ENCODE data around the gene OR2W1.

Gene OR2W1

DNA sequence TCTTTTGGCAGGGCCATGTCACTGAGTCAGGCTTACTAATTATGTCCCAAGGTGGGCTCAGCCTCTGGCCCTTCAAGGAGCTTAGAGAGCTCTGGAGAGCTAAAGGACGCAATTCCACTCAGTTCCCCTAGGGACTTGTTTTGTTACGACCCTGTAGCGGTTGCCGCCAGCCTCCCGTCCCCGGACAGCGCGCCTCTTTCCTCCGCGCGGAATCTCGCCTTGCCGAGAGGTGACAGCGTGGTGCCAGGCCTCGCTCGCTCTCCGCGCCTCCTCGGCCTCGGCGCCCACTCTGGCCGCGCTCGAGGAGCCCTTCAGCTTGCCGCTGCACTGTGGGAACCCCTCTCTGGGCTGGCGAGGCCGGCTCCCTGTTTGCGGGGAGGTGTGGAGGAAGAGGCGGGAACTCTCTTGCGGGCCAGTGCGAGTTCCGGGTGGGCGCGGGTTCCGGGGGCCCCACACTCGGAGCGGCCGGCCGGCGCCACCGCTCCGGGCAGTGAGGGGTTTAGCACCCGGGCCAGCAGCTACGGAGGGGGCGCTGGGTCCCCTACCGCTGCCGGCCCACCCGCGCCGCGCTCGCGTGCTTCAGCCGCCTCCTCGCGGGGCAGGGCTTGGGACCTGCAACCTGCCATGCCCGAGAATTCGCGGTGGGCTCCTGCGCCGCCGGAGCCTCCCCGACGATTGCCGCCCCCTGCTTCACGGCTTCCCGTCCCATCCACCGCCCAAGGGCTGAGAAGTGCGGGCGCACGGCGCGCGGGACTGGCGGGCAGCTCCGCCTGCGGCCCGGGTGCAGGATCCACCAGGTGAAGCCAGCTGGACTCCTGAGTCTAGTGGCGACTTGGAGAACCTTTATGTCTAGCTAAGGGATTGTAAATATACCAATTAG lies 30.0 kb downstream of the OR2W1 start:
- Mint-ChIP-seq H3K36me3 (no peaks in the 10 kb centered on the region), H3K4me1 (peaks cover 23% of the 10 kb centered on the region)

DNA sequence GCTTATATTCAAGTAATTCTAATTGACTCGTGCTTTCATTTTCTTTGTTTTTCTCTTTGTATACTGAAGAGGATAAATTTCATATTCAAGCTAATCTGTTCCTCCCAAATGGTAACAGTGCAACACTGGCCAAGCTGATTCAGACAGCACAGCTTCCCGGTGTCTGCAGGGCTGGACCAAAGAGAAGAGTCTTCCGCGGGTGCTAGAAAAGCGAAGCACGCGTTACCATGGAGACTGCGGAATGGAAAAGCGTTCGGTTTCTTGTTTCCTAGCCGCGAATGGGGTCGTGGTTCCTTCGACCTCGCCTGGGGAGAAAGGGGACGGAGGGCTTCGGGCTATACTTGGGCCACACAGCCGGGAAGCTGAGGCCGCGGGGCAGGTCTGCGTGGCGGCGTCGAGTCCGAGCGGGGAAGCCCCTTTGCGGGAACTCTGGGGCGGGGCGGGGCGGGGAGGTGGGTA lies 33.7 kb downstream of the OR2W1 start:
- no peaks in the 10 kb centered on the region for H3K36me3 Mint-ChIP-seq
- ATAC-seq, result no peak
- peak overlapping the region; percentile 42 for H3K27ac Mint-ChIP-seq
- no peaks in the 10 kb centered on the region for H3K9me3 Mint-ChIP-seq
- peaks cover 69% of the 10 kb centered on the region for H3K27me3 Mint-ChIP-seq
- peak overlapping the region; percentile 83 for H3K4me3 Mint-ChIP-seq
- H3K4me1 Mint-ChIP-seq, result peaks cover 11% of the 10 kb centered on the region

More for the DNA sequence above, 30.0 kb downstream of the OR2W1 start:
- Mint-ChIP-seq H3K4me3 (no peak overlapping the region), H3K9me3 (no peaks in the 10 kb centered on the region), H3K27me3 (peaks cover 80% of the 10 kb centered on the region), H3K27ac (no peak overlapping the region)
- ATAC-seq, result no peak

DNA sequence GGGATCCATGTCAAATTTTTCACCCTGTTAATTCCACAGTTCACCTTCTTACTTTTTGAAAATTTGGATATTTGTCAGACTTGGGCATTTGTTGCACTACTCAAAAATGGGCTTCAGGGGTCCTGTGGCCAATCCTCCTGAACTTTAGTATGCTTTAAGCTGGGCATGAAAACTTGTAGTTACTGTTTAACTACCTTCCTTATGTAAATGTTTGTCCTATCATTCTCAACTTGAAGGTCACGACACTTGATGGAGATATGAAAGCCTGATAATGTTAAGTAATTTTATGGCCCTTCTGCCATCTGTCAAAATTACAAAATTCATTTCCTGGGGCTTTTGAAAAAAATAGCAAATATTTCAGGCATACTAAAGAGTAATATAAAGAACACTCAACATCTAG lies 35.6 kb downstream of the OR2W1 start:
- H3K36me3 Mint-ChIP-seq, result no peaks in the 10 kb centered on the region
- H3K9me3 Mint-ChIP-seq, result peaks cover 4% of the 10 kb centered on the region
- no peak overlapping the region for H3K27ac Mint-ChIP-seq
- H3K27me3 Mint-ChIP-seq, result peaks cover 77% of the 10 kb centered on the region
- ATAC-seq, result no peak
- H3K4me1 Mint-ChIP-seq, result peaks cover 14% of the 10 kb centered on the region
- no peak overlapping the region for H3K4me3 Mint-ChIP-seq

DNA sequence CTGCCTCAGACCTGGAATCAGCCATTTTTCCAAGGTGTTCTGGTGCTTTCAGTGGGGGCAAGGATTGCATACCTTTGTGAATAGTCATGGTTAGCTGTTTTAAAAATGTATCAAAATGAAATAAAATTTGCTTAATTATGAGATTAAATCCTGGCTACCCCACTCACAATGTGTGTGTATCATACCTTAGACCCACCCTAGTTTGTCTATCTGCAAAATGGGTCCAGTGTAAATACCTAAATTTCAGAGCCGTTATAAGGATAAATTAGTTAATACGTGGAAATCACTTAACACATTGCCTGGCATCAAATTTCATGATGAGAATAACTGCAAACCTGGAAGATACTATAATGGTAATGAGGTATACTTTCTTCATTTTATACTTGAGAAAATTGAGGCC lies 36.9 kb downstream of the OR2W1 start:
- H3K36me3 Mint-ChIP-seq, result no peaks in the 10 kb centered on the region

DNA sequence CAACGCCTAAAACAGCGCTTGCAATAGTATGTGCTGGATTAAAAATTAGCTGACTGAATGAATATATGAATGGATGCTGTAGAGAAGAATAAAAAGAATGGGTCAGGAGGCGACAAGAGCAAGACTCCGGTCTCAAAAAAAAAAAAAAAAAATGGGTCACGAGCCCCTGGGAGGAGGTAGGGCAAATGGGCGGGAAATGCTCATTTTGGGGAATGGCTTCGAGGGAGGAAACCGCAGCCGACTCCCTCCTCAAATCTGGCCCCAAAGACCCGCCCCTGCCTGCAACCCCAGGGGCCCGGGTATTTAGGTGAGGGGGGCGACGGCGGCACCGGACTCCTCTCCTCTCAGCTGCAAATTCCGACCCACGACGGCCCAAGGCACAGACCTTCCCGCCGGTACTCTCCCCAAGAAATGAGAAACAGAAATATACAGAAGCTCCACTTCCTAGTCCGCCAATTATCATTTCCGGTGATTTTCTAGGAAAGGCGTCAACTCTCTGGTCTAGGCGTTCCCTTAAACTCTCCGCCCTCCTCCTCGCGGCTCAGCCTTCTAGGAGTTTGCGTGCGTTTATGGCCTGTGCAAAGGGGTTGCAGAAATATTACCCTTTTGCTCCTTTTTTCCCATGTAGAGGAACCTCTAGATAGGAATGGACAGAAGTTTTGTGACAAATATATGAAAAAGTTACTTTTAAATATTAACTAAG lies 39.6 kb downstream of the OR2W1 start, which contains the start of gene ZNF311:
TSS of gene ZNF311 (minus strand) at position 133 of the 703 bp plus-strand sequence. CDS start 1,361 bp downstream, outside the sequence.
- peak; percentile 56 for ATAC-seq
- H3K9me3 Mint-ChIP-seq, result peaks cover 4% of the 10 kb centered on the region
- no peak within 1 kb of the TSS for H3K27ac Mint-ChIP-seq
- no peaks in the 10 kb centered on the region for H3K36me3 Mint-ChIP-seq
- peaks cover 6% of the 10 kb centered on the region for H3K4me1 Mint-ChIP-seq
- peaks cover 55% of the 10 kb centered on the region for H3K27me3 Mint-ChIP-seq
- peak within 1 kb of the TSS; percentile 75 for H3K4me3 Mint-ChIP-seq

More for the DNA sequence above, 36.9 kb downstream of the OR2W1 start:
- peaks cover 4% of the 10 kb centered on the region for H3K9me3 Mint-ChIP-seq
- no peak overlapping the region for H3K4me3 Mint-ChIP-seq
- no peak overlapping the region for H3K27ac Mint-ChIP-seq
- peaks cover 14% of the 10 kb centered on the region for H3K4me1 Mint-ChIP-seq
- ATAC-seq, result no peak
- H3K27me3 Mint-ChIP-seq, result peaks cover 74% of the 10 kb centered on the region

DNA sequence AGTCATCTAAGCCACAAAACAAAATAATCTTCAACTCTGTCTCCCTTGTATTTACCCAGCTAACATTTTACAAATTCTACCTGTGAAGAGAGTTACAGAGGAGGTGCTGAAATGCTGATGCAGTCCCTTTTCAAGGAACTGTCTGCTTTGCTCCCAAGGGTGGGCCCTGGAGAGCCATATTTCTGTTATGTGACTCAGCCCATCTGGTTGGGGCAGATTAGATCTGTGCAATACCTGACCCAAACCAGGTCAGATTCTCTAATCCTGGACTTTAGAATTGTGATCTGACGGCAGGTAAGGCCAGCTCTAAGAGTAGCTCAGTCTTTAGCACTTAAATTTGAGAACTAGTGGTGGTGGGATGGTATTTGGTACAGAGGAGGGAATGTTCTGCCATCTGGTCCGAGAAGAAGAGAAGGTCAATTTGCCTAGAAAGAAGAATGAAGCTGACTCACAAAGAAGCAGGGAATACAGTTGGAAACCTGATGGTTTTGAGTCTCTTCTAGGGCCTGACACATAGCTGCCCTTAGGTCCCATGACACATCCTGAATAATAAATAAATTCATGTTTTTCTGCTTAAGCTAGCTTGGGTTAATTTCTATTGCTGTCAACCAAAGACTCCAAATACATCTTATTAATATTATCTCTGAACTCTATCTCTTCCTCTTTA lies 48.0 kb downstream of the OR2W1 start:
- no peaks in the 10 kb centered on the region for H3K9me3 Mint-ChIP-seq
- no peak overlapping the region for H3K27ac Mint-ChIP-seq

DNA sequence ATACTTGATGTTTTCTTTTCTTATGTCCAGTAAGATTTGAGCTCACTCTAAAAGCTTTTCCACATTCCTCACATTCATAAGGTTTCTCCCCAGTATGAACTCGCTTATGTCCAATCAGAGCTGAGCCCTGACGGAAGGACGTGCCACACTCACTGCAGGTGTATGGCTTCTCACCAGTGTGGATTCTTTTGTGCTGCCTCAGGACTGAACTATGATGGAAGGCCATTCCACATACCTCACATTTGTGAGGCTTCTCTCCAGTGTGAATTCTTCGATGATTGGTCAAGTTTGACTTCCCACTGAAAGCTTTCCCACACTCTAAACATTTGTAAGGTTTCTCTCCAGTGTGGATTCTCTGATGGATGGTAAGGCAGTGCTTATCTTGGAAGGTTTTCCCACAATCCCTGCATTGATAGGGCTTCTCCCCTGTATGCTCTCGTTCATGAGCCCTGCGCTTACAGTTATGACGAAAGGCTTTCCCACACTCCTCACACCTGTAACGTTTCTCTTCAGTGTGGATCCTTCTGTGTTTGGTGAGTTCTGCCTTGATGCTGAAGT lies 49.8 kb downstream of the OR2W1 start:
- H3K9me3 Mint-ChIP-seq, result no peaks in the 10 kb centered on the region
- H3K36me3 Mint-ChIP-seq, result no peaks in the 10 kb centered on the region
- H3K4me3 Mint-ChIP-seq, result no peak overlapping the region
- peaks cover 40% of the 10 kb centered on the region for H3K27me3 Mint-ChIP-seq
- H3K4me1 Mint-ChIP-seq, result no peaks in the 10 kb centered on the region
- no peak overlapping the region for H3K27ac Mint-ChIP-seq
- ATAC-seq, result no peak

More for the DNA sequence above, 48.0 kb downstream of the OR2W1 start:
- Mint-ChIP-seq H3K4me1 (no peaks in the 10 kb centered on the region), H3K36me3 (no peaks in the 10 kb centered on the region), H3K4me3 (no peak overlapping the region), H3K27me3 (peaks cover 40% of the 10 kb centered on the region)
- no peak for ATAC-seq

All from stimulated activated memory B cell treated with anti-CD40 and anti-IgM and Interleukin-4, amounts not matched to agents 10 μg/mL and 1 μg/mL and 100 μg/mL, for 72 hours (primary cell).